Chondrocyte (in vitro differentiated cells): ENCODE data around the gene CRAT. TPM values are rescaled to one million over a fixed set of nuclear protein-coding genes. Genes with fewer than 3 reads are reported as not detected.

Experiments
- DNase-seq: peaks from one replicate; pipeline ENCODE4 v3.0.0; 2021; ENCODE audit warnings: mixed read lengths, low spot score
- H3K27ac Mint-ChIP-seq: one replicate; pipeline ENCODE4 v1.8.0; 2021; ENCODE audit warnings: mild to moderate bottlenecking, moderate library complexity, mixed read lengths; ENCODE audit not compliant: unreplicated experiment
- H3K27me3 Mint-ChIP-seq: 2 replicates; pipeline ENCODE4 v1.8.0; 2021; ENCODE audit warnings: low read depth, mixed read lengths
- H3K36me3 Mint-ChIP-seq: 2 replicates; pipeline ENCODE4 v1.8.0; 2021; ENCODE audit warnings: low read depth, mixed read lengths
- H3K4me1 Mint-ChIP-seq: 2 replicates; pipeline ENCODE4 v1.8.0; 2021; ENCODE audit warnings: low read depth, mild to moderate bottlenecking, mixed read lengths
- H3K4me3 Mint-ChIP-seq: one replicate; pipeline ENCODE4 v1.8.0; 2021; ENCODE audit warnings: mild to moderate bottlenecking, moderate library complexity, mixed read lengths; ENCODE audit not compliant: unreplicated experiment
- H3K9me3 Mint-ChIP-seq: 2 replicates; pipeline ENCODE4 v1.8.0; 2021; ENCODE audit warnings: low read depth, mixed read lengths
- CTCF ChIP-seq: fragments of 200-600 bp; sonication (generic); IDR thresholded peaks from 2 replicates; pipeline ENCODE4 v1.5.0; 2021; ENCODE audit warnings: antibody characterized with exemption, mild to moderate bottlenecking, moderate library complexity
- total RNA-seq: library from RNA; stranded (reverse); gene quantifications from 3 replicates; pipeline ENCODE4 v1.2.1, GENCODE V29; 2021

Gene CRAT
- total RNA-seq, 1 donor from 2014 or later, result 49.0 TPM

GRCh38 chr9:129137292-129138143, 26.9 kb upstream of the CRAT start:
- no peak overlapping the region for H3K4me3 Mint-ChIP-seq

GRCh38 chr9:129136446-129137035, 25.9 kb upstream of the CRAT start:
- no peak for DNase-seq
- Mint-ChIP-seq H3K27ac (no peak overlapping the region), H3K36me3 (peaks cover 7% of the 10 kb centered on the region), H3K4me1 (peaks cover 52% of the 10 kb centered on the region), H3K4me3 (no peak overlapping the region), H3K27me3 (no peaks in the 10 kb centered on the region), H3K9me3 (no peaks in the 10 kb centered on the region)
- no peak for TF ChIP-seq CTCF

More at GRCh38 chr9:129137292-129138143, 26.9 kb upstream of the CRAT start:
- H3K9me3 Mint-ChIP-seq, result no peaks in the 10 kb centered on the region
- H3K4me1 Mint-ChIP-seq, result peaks cover 58% of the 10 kb centered on the region
- no peaks in the 10 kb centered on the region for H3K27me3 Mint-ChIP-seq
- peaks cover 7% of the 10 kb centered on the region for H3K36me3 Mint-ChIP-seq
- peak overlapping the region; percentile 100 for H3K27ac Mint-ChIP-seq
- DNase-seq, result no peak
- TF ChIP-seq CTCF, result no peak

GRCh38 chr9:129135476-129135875, 24.9 kb upstream of the CRAT start:
- Mint-ChIP-seq H3K4me3 (no peak overlapping the region), H3K4me1 (peaks cover 41% of the 10 kb centered on the region), H3K27me3 (no peaks in the 10 kb centered on the region), H3K9me3 (no peaks in the 10 kb centered on the region), H3K36me3 (peaks cover 12% of the 10 kb centered on the region), H3K27ac (no peak overlapping the region)
- DNase-seq, result no peak
- no peak for TF ChIP-seq CTCF

- TF ChIP-seq CTCF, result no peak
- no peaks in the 10 kb centered on the region for H3K9me3 Mint-ChIP-seq
- H3K27ac Mint-ChIP-seq, result no peak overlapping the region
- DNase-seq, result no peak
- no peak overlapping the region for H3K4me3 Mint-ChIP-seq
- H3K27me3 Mint-ChIP-seq, result no peaks in the 10 kb centered on the region
- H3K36me3 Mint-ChIP-seq, result peaks cover 16% of the 10 kb centered on the region
- H3K4me1 Mint-ChIP-seq, result peaks cover 18% of the 10 kb centered on the region
These were observed 22.5 kb upstream of the CRAT start for GRCh38 chr9:129133082-129133481.

GRCh38 chr9:129131300-129132145, 20.9 kb upstream of the CRAT start:
- H3K4me3 Mint-ChIP-seq, result no peak overlapping the region
- H3K36me3 Mint-ChIP-seq, result peaks cover 19% of the 10 kb centered on the region
- DNase-seq, result no peak
- peak; percentile 98 for TF ChIP-seq CTCF
- no peak overlapping the region for H3K27ac Mint-ChIP-seq
- H3K4me1 Mint-ChIP-seq, result peaks cover 11% of the 10 kb centered on the region
- no peaks in the 10 kb centered on the region for H3K9me3 Mint-ChIP-seq
- H3K27me3 Mint-ChIP-seq, result no peaks in the 10 kb centered on the region
